Endometrium (tissue), 2 donors: ENCODE data around the gene PSMB5.

ENCODE experiments used
- FAIRE-seq: peaks from 2 replicates; lab custom pipeline; 2012; peaks lifted over from hg19 to GRCh38; lab: Jason Lieb, UNC
- donor health status: control.
- donor health status: control.

Gene PSMB5

GRCh38 chr14:23043754-23044153 lies 9.1 kb upstream of the PSMB5 start:
- no peak for FAIRE-seq

DNA sequence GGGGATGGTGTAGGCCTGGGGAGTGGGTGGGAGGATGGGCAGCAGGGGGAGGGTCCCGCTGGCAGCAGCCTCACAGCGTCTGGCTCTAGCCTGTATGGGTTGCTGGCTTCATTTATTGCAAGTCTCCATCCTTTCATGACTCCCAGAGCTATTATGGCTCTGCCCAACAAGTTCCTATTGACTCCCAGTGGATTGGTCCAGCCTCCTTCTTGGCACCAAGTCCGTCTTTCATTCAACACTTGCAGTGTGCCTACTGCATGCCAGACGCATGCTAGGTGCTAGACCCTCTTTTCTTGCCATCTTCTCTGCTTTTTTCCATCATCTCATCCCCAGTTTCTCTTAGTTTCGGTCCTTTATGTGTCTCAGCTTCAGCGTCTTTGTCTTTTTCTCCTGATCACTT lies 8.4 kb upstream of the PSMB5 start:
- FAIRE-seq: no peak

- FAIRE-seq: no peak
These were observed 7.7 kb upstream of the PSMB5 start, which contains the start of gene PSMB11 for GRCh38 chr14:23042162-23042965. Gene PSMB11 (plus strand): TSS chr14:23042212. CDS start chr14:23042226, 14 bp downstream.

DNA sequence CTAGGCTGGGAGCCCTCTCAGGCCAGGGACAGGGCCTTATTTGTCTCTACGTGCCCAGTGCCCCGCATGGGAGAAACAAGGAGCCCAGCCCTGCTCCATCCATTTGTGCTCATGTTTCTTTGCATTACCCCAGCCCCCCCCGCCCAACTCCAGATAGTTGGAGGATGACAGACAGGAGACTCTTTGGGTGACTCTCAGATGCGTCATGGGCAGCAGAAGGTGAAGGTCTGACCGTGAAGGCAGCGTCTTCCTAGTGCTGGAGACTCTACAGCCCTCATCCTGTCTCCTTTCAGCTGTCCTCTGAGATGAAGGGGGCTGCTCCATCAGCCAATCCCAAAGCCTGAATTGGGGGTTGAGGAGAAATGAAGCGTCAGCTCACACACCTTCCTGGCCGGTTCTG lies 7.0 kb upstream of the PSMB5 start:
- FAIRE-seq: no peak

- FAIRE-seq: no peak
These were observed 5.4 kb upstream of the PSMB5 start for GRCh38 chr14:23040100-23040499.

- no peak for FAIRE-seq
These were observed 824 bp upstream of the PSMB5 start for GRCh38 chr14:23035303-23036144.

- no peak for FAIRE-seq
These were observed 751 bp downstream of the PSMB5 start for GRCh38 chr14:23033801-23034497.

DNA sequence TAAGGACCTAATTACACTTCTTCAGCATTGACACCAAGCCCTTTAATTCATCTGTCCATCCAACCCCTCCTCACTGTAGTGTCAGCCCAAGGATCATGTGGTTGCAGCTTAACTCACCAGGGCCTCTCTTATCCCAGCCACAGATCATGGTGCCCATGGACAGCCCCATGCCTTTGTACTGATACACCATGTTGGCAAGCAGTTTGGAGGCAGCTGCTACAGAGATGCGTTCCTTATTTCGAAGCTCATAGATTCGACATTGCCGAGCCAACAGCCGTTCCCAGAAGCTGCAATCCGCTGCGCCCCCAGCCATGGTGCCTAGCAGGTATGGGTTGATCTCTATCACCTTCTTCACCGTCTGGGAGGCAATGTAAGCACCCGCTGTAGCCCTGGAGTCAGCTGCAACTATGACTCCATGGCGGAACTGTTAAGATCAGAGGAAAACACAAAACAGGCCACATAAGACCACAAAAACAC lies 1.4 kb downstream of the PSMB5 start:
- FAIRE-seq: no peak

DNA sequence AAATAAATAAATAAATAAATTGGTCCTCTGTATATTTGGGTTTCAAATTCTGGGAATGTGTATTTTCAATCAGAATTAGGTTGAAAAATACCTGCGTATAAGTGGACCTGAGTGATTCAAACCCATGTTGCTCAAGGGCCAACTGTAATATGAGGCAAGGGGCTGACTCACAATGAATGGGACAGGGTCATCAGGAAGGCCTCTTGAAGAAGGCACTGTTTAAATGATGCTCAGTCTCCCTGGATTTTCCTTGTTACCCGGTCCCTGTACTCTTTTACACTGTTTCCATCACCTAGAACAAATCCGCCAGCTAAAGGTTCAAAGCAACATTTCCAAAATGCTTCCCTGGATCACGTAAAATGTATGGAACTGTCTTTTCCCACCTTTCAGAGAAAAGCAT lies 3.8 kb downstream of the PSMB5 start:
- no peak for FAIRE-seq

DNA sequence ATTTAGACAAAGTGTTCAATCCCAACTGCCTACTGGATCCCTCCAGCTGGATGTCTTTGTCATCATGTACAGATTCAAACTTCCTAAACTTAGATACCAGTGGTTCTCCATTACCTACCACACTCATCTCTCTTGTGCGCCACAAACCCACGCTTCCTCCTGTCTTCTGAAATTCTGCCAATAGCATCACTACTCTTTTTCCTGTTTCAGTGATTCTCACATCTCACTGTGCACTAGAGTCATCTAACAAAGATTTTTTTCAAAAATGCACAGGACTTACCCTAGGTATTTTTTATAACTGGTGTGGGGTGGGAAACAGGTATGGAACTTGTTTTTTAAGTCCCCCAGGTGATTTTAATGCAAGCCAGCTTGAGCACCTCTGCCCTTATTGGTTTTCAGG lies 5.9 kb downstream of the PSMB5 start:
- FAIRE-seq: no peak

DNA sequence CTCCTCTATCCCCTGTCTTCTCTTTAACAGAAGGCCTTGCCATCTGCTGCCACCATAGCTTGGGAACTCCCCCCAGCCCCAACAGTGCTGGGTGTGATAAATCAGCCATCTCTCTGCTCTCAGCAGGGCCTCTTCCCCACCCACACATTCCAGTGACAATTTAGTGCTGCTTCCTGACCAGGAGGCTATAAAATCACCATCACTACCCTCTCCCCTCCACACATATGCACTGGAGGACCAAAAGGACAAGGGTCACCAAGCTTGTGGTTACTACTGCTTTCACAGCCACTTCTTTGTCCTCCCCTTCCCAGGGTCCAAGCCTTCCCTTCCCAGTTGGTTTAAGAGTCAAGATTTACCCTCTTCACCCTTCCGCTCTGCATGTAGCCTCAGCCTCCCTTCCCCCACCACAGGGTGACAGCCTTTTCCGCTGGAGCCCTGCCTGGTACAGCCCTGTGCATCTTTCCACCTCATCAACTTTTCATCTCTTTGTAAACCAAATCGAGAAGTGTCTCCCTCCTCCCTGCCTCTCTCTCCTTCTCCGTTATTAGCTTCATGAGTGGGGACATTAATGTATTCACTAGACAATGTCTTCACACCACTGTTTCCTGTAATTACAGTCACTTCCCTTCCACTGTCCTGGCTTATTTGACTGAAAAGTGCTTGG lies 9.4 kb downstream of the PSMB5 start:
- no peak for FAIRE-seq

DNA sequence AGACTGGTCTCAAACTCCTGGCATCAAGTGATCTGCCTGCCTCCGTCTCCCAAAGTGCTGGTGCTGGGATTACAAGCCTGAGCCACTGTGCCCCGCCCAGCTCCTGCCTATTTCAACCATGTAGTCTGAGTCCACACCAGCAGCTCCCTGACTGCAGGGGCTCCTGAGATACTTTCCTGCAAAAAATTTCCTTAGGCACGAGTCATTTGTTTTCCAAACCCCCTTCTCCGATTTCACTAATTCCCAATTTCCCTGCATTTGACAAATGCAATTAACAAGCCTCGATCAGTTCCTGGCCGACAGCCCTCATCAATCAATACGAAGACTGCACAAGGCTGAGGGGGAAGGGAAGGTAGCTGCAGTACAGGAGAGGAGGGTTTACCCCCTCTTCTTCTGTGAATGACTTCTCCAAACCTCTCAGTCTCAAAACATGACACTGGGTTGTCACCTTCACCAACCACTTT lies 10.1 kb downstream of the PSMB5 start:
- FAIRE-seq: no peak

GRCh38 chr14:23023795-23024152 lies 10.9 kb downstream of the PSMB5 start:
- no peak for FAIRE-seq

- no peak for FAIRE-seq
These were observed 11.5 kb downstream of the PSMB5 start for GRCh38 chr14:23023022-23023794.

- no peak for FAIRE-seq
These were observed 12.7 kb downstream of the PSMB5 start for GRCh38 chr14:23021889-23022442.

DNA sequence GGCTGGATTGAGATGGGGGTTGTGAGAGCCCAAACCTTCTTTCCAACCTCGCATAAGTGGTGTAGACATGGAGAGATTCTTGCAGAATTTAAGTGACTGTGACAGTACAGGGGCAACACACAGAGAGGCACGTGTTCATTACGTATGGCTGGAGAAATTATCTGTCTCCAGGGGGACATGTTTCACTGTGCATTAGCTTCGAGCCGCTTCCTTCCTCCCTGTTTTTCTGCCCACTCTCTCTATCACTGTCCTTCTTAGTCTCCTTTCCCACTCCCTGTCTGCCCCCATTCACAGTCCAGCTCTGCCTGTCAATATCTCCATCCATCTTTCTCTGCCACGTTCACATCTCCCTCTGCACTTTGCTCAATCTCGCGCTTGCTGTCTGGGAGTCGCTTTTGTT lies 13.3 kb downstream of the PSMB5 start:
- FAIRE-seq: no peak

DNA sequence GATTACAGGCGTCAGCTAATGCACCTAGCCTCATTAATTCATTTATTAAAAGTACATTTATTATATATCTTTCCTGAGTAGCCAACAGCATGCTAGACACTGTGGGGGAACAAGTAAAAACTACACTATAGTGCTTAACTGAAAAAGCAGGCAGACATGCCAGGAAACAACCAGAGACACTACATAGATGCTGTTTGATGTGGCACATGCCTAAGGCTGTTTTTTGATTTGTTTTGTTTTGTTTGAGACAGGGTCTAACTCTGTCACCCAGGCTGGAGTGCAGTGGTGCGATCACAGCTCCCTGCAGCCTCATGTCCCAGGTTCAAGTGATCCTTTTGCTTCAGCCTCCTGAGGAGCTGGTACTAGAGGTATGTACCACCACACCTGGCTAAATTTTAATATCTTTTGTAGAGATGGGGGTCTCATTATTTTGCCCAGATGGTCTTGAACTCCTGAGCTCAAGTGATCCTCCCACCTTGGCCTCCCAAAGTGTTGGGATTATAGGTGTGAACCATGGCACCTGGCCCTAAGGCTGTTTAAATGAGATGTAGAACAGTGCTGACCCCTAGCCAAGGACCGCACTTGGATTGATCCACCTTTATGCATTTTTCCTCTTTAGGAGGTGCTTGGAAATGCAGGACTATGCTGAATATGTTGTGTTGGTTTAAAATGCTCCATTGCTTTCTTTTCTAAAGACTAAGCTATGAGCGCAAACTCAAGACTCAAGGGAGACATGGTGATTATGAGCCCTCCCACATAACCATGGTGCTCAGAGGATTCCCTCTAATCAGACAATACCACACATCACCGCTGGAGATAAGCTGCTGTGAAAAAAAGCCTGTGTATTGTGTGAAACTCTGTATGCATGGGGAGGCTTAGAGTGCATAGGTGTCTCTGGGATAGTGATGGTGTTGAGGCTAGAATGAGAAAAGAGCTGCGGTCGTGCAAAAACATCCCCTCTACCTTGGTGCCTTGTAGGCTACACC lies 14.3 kb downstream of the PSMB5 start:
- FAIRE-seq: no peak

GRCh38 chr14:23018107-23018506 lies 16.6 kb downstream of the PSMB5 start:
- no peak for FAIRE-seq

GRCh38 chr14:23017091-23017490 lies 17.6 kb downstream of the PSMB5 start:
- no peak for FAIRE-seq

DNA sequence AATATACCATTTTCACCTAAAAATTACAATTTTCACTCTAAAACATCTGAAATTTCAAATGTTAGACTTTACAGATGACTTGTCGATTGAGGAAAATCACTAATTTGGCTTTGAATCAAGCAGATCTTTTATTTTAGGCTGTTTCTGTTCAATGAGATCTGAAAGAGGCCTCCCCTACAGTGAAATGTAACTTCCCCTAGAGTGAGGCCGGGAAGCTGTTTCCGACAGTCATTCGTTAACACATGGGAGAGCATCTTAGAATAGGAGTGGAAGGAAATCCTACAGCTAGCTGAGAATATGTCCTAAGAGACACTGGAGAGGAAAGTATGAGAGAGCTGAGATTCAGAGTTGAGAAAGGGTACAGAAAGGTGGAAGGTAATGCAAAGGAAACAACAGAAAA lies 19.1 kb downstream of the PSMB5 start:
- no peak for FAIRE-seq
